ENCODE data around the gene ECEL1.

The ECEL1 gene

GRCh38 chr2:232497348-232497747 lies 9.7 kb upstream of the ECEL1 start:
- DNase-seq: no peak

GRCh38 chr2:232496501-232497270 lies 9.1 kb upstream of the ECEL1 start:
- no peak for DNase-seq

- no peak for DNase-seq
These were observed 7.7 kb upstream of the ECEL1 start for GRCh38 chr2:232495292-232495691.

GRCh38 chr2:232494542-232494941 lies 6.9 kb upstream of the ECEL1 start:
- no peak for DNase-seq

GRCh38 chr2:232493701-232494474 lies 6.3 kb upstream of the ECEL1 start:
- no peak for DNase-seq

- no peak for DNase-seq
These were observed 5.5 kb upstream of the ECEL1 start for GRCh38 chr2:232492963-232493700.

GRCh38 chr2:232492236-232492848 lies 4.7 kb upstream of the ECEL1 start:
- DNase-seq: no peak

- DNase-seq: no peak
These were observed 3.6 kb upstream of the ECEL1 start for GRCh38 chr2:232491139-232491780.

GRCh38 chr2:232490221-232491138 lies 2.8 kb upstream of the ECEL1 start:
- DNase-seq: no peak

GRCh38 chr2:232489516-232490220 lies 2.0 kb upstream of the ECEL1 start:
- DNase-seq: no peak

- DNase-seq: no peak
These were observed 1.2 kb upstream of the ECEL1 start for GRCh38 chr2:232488721-232489300.

- no peak for DNase-seq
These were observed 570 bp upstream of the ECEL1 start for GRCh38 chr2:232488097-232488711.

- no peak for DNase-seq
These were observed 863 bp downstream of the ECEL1 start for GRCh38 chr2:232486558-232487384.

GRCh38 chr2:232485757-232486557 lies 1.7 kb downstream of the ECEL1 start:
- DNase-seq: no peak

- no peak for DNase-seq
These were observed 2.3 kb downstream of the ECEL1 start for GRCh38 chr2:232485348-232485756.

GRCh38 chr2:232484628-232485347 lies 2.8 kb downstream of the ECEL1 start:
- no peak for DNase-seq

GRCh38 chr2:232483923-232484627 lies 3.6 kb downstream of the ECEL1 start:
- DNase-seq: no peak
